Small intestine (tissue), 7 donors: ENCODE measurements around the gene SERPINA12. TPM values are rescaled to one million over a fixed set of nuclear protein-coding genes. Genes with fewer than 3 reads are reported as not detected.

ENCODE experiments used
- DNase-seq, 2 donors: peaks; one replicate each; pipeline versions ENCODE4 v3.0.0 to v3.0.0-alpha.2; 2013
- FAIRE-seq: peaks from 2 replicates; lab custom pipeline; 2012; peaks lifted over from hg19 to GRCh38; lab: Jason Lieb, UNC
- H3K27ac ChIP-seq, 3 donors: one replicate each; pipeline ENCODE4 v1.5.1; 2013; ENCODE audit warnings: low read length in 2 of 3, mild to moderate bottlenecking in 2 of 3, control low read depth in 1 of 3, inconsistent platforms in 1 of 3, low read depth in 1 of 3, moderate library complexity in 1 of 3
- H3K27me3 ChIP-seq, 3 donors: one replicate each; pipeline ENCODE4 v1.6.1; 2013; ENCODE audit warnings: low read length in 3 of 3, inconsistent platforms in 1 of 3; ENCODE audit not compliant: control insufficient read depth in 3 of 3, insufficient read depth in 3 of 3
- H3K36me3 ChIP-seq, 3 donors: one replicate each; pipeline ENCODE4 v1.6.1; 2013; ENCODE audit warnings: low read length in 3 of 3, inconsistent platforms in 1 of 3, low read depth in 1 of 3, mild to moderate bottlenecking in 1 of 3, moderate library complexity in 1 of 3; ENCODE audit not compliant: control insufficient read depth in 3 of 3, insufficient read depth in 2 of 3
- H3K4me1 ChIP-seq, 3 donors: one replicate each; pipeline ENCODE4 v1.6.1; 2013; ENCODE audit warnings: low read length in 2 of 3, inconsistent platforms in 1 of 3, low read depth in 1 of 3, mild to moderate bottlenecking in 1 of 3, moderate library complexity in 1 of 3; ENCODE audit not compliant: control insufficient read depth in 3 of 3, insufficient read depth in 2 of 3
- H3K4me3 ChIP-seq, 3 donors: one replicate each; pipeline ENCODE4 v1.5.1; 2013; ENCODE audit warnings: low read length in 3 of 3, control low read depth in 1 of 3, inconsistent platforms in 1 of 3, low read depth in 1 of 3, mild to moderate bottlenecking in 1 of 3, moderate library complexity in 1 of 3
- H3K9me3 ChIP-seq, 2 donors: one replicate each; pipeline ENCODE4 v1.6.1; 2013; ENCODE audit warnings: low read depth in 1 of 2, low read length in 1 of 2; ENCODE audit not compliant: control insufficient read depth in 2 of 2, insufficient read depth in 1 of 2
- WGBS, 3 donors: extraction: QIAGEN DNeasy Blood & Tissue Kit; methylation state at CpG; one replicate each; pipeline ENCODE4 v1.1.7; 2013; 5-methylcytosine and 5-hydroxymethylcytosine counted together
- polyA plus RNA-seq, 4 donors: library from polyadenylated mRNA; stranded (reverse) in 3 of 4; unstranded in 1 of 4; fragments of 200-250 nt in 3 of 4; fragments of 120-200 nt in 1 of 4; gene quantifications; one replicate each; pipeline versions ENCODE4 v1.2.1 to v1.2.3, GENCODE V29; 2013
- donor health status: healthy with polysubstance abuse.
- donor health status: control.
- donor health status: control.
- donor health status: Bipolar disorder and iron deficiency.
- donor health status: healthy.

Gene SERPINA12
- polyA plus RNA-seq, 4 donors = 0.54 to 0.67 TPM; not detected in 2

GRCh38 chr14:94450722-94451090 lies 58.6 kb downstream of the SERPINA12 start:
- Histone ChIP-seq H3K4me3 (no peak overlapping the region), H3K27me3 (peaks cover 0 to 10% (median 0%) of the 10 kb centered on the region in 3 donors), H3K27ac (no peak overlapping the region), H3K36me3 (no peaks in the 10 kb centered on the region), H3K9me3 (no peaks in the 10 kb centered on the region), H3K4me1 (peaks cover 0 to 9% (median 0%) of the 10 kb centered on the region in 3 donors)
- FAIRE-seq (no peak), DNase-seq (no peak)
- 47 to 55% (median 50%) methylated on average over 3 of the region's 3 CpGs for WGBS, 3 donors

- FAIRE-seq (no peak), DNase-seq (no peak)
- H3K27ac ChIP-seq = no peak overlapping the region
- H3K4me1 ChIP-seq = peaks cover 0 to 9% (median 0%) of the 10 kb centered on the region in 3 donors
- no peaks in the 10 kb centered on the region for H3K9me3 ChIP-seq
- H3K4me3 ChIP-seq = no peak overlapping the region
- 76 to 81% (median 80%) methylated on average over 6 of the region's 6 CpGs for WGBS, 3 donors
- H3K27me3 ChIP-seq = peaks cover 0 to 10% (median 0%) of the 10 kb centered on the region in 3 donors
- H3K36me3 ChIP-seq = no peaks in the 10 kb centered on the region
Observed at GRCh38 chr14:94449930-94450329, 59.3 kb downstream of the SERPINA12 start.

GRCh38 chr14:94448071-94448808 lies 61.0 kb downstream of the SERPINA12 start:
- H3K4me1 ChIP-seq = peaks cover 0 to 9% (median 0%) of the 10 kb centered on the region in 3 donors
- no peak overlapping the region for H3K27ac ChIP-seq
- DNase-seq = no peak
- H3K9me3 ChIP-seq = no peaks in the 10 kb centered on the region
- H3K36me3 ChIP-seq = no peaks in the 10 kb centered on the region
- H3K4me3 ChIP-seq = no peak overlapping the region
- WGBS, 3 donors = 57 to 72% (median 64%) methylated on average over 14 of the region's 14 CpGs
- no peak for FAIRE-seq
- H3K27me3 ChIP-seq = peaks cover 0 to 10% (median 0%) of the 10 kb centered on the region in 3 donors

- Histone ChIP-seq H3K36me3 (no peaks in the 10 kb centered on the region), H3K27ac (no peak overlapping the region), H3K4me3 (no peak overlapping the region), H3K27me3 (peaks cover 0 to 8% (median 0%) of the 10 kb centered on the region in 3 donors), H3K9me3 (no peaks in the 10 kb centered on the region), H3K4me1 (peaks cover 0 to 9% (median 0%) of the 10 kb centered on the region in 3 donors)
- DNase-seq (no peak), FAIRE-seq (no peak)
- 60 to 71% (median 63%) methylated on average over 3 of the region's 3 CpGs for WGBS, 3 donors
Observed at GRCh38 chr14:94447206-94447605, 62.1 kb downstream of the SERPINA12 start.

DNA sequence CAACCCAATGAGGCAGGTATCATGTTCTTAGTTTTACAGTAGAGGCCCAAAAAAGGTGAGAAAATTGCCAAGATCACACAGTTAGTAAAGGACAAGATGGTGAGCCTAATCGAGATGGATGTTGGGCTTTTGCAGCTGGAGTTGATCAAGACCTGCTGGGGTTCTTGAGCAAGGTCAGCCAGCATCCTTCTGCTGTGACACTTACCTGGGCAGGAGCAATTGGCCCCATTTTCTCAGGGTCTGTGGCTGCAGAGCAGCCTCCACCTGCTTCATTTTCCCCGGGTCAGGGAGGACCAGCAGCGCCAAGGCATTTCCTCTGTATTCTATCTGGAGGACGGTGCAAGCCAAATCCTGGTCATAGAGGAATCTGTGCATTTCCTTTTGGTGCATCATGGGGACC lies 63.1 kb downstream of the SERPINA12 start:
- FAIRE-seq (no peak), DNase-seq (no peak)
- no peaks in the 10 kb centered on the region for H3K9me3 ChIP-seq
- no peak overlapping the region for H3K4me3 ChIP-seq
- H3K27ac ChIP-seq = no peak overlapping the region
- H3K4me1 ChIP-seq = peaks cover 0 to 6% (median 0%) of the 10 kb centered on the region in 3 donors
- H3K27me3 ChIP-seq = peaks cover 0 to 5% (median 0%) of the 10 kb centered on the region in 3 donors
- WGBS, 3 donors = 75 to 79% (median 78%) methylated on average over 4 of the region's 4 CpGs
- H3K36me3 ChIP-seq = no peaks in the 10 kb centered on the region

GRCh38 chr14:94445003-94445402 lies 64.3 kb downstream of the SERPINA12 start:
- no peak overlapping the region for H3K4me3 ChIP-seq
- H3K4me1 ChIP-seq = no peaks in the 10 kb centered on the region
- DNase-seq (no peak), FAIRE-seq (no peak)
- 76 to 83% (median 81%) methylated on average over 1 of the region's 1 CpG for WGBS, 3 donors
- H3K36me3 ChIP-seq = no peaks in the 10 kb centered on the region
- no peaks in the 10 kb centered on the region for H3K9me3 ChIP-seq
- no peak overlapping the region for H3K27ac ChIP-seq
- peaks cover 0 to 3% (median 0%) of the 10 kb centered on the region in 3 donors for H3K27me3 ChIP-seq

- no peak for FAIRE-seq
- Histone ChIP-seq H3K9me3 (no peaks in the 10 kb centered on the region), H3K4me1 (no peaks in the 10 kb centered on the region), H3K4me3 (no peak overlapping the region), H3K27me3 (no peaks in the 10 kb centered on the region), H3K36me3 (no peaks in the 10 kb centered on the region), H3K27ac (no peak overlapping the region)
- 93 to 94% (median 93%) methylated on average over 12 of the region's 12 CpGs for WGBS, 3 donors
- DNase-seq = no peak
Observed at GRCh38 chr14:94441531-94442205, 67.6 kb downstream of the SERPINA12 start.

GRCh38 chr14:94441130-94441529 lies 68.1 kb downstream of the SERPINA12 start:
- H3K27me3 ChIP-seq = no peaks in the 10 kb centered on the region
- H3K4me1 ChIP-seq = no peaks in the 10 kb centered on the region
- H3K4me3 ChIP-seq = no peak overlapping the region
- H3K27ac ChIP-seq = no peak overlapping the region
- FAIRE-seq (no peak), DNase-seq (no peak)
- 80 to 89% (median 86%) methylated on average over 4 of the region's 4 CpGs for WGBS, 3 donors
- no peaks in the 10 kb centered on the region for H3K9me3 ChIP-seq
- no peaks in the 10 kb centered on the region for H3K36me3 ChIP-seq
